Measurements from ENCODE around the gene AKAP6.
"Not testable (repeated sequence)": the region's sequence is repeated elsewhere in the genome, so short reads cannot be mapped to it uniquely, and the experiment has no call there.

The AKAP6 gene

DNA sequence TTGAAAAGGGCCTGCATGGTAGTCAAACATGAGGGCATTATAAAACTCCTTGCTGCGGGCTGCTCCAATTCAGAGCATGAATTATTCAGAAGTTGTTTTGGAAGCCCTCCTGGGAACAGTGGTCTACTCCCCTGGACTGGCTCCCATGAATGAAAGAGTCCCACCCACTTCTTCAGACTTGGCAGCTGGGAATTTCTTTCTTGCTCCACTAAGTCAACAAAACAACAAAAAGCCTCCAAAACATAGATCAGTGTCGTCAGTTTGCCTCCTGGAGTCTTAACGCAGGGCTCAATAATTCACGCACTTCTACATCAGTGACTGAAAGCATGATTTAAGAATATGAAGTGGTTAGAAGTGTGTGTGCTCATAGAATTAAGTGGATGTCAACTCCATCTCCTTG, 37.9 kb downstream of the AKAP6 start:
- H3K4me3 ChIP-seq (ENCODE audit: low read depth, low read length): no peak overlapping the region
- DNase-seq (ENCODE audit: low read depth): no peak
- TF ChIP-seq, protein P1, sequence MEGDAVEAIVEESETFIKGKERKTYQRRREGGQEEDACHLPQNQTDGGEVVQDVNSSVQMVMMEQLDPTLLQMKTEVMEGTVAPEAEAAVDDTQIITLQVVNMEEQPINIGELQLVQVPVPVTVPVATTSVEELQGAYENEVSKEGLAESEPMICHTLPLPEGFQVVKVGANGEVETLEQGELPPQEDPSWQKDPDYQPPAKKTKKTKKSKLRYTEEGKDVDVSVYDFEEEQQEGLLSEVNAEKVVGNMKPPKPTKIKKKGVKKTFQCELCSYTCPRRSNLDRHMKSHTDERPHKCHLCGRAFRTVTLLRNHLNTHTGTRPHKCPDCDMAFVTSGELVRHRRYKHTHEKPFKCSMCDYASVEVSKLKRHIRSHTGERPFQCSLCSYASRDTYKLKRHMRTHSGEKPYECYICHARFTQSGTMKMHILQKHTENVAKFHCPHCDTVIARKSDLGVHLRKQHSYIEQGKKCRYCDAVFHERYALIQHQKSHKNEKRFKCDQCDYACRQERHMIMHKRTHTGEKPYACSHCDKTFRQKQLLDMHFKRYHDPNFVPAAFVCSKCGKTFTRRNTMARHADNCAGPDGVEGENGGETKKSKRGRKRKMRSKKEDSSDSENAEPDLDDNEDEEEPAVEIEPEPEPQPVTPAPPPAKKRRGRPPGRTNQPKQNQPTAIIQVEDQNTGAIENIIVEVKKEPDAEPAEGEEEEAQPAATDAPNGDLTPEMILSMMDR (IDR thresholded peaks at IDR 0.05; ENCODE audit: insufficient read depth, low read depth, low read length, missing control alignments): no peak

DNA sequence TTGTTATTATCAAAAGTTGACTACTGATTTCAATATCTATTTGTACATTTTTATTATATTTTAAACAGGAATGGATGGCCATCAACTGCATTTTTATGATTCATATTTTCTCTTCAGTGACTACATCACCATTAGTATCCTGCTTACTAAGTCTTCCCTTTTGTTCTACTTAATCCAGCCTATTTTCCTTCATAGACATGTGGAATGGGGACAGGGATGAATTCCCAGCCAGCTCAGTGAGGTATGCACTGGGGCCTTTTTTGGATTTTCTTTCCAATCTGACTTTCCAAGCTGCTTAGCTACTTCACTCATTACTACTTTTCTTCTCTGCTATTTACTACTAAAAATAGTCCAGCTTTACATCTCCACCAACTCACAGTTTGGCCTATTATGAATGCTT, 38.4 kb downstream of the AKAP6 start:
- H3K4me3 ChIP-seq (ENCODE audit: low read depth, low read length): no peak overlapping the region
- DNase-seq (ENCODE audit: low read depth): no peak
- TF ChIP-seq, protein P1 (IDR thresholded peaks at IDR 0.05; ENCODE audit: insufficient read depth, low read depth, low read length, missing control alignments): no peak

DNA sequence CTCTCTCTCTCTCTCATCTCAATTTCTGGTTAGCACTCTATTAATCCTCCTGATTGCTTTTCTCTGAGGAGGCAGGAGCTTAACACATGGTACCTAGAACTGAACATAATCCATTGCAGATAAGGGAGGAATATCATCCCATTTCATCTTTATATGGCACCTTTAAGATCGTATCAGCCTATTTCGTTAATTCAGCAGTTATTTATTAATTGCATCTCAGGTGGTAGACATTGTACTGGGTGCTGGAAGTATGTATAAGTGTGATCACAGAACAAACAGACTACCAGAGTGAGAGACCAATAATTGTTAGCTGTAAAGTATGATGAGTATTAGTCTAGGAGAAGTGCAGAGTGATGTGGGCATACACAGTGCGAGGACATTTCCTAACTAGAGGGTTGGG, 39.0 kb downstream of the AKAP6 start:
- TF ChIP-seq, protein P1 (IDR thresholded peaks at IDR 0.05; ENCODE audit: insufficient read depth, low read depth, low read length, missing control alignments): no peak
- no peak overlapping the region for H3K4me3 ChIP-seq (ENCODE audit: low read depth, low read length)
- no peak for DNase-seq (ENCODE audit: low read depth)

DNA sequence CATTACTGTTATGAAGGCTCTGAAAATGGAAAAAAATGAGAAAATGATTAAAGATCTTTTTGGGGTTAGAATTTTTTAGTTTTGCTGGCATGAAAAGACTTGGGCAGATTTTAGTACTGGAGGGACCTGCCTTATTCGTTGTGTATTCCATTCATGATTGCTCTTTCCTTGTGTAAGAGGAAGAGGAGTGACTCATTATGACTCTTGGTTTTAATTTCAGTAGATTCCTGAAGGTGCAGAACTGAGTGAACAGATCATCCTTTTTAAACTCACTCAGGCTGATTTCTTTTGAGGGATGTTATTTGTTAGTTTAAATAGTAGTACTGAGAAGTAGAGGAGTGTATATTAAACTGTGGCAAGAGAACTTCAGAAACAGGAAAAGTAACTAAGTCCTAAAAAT, 41.6 kb downstream of the AKAP6 start:
- TF ChIP-seq, protein P1 (IDR thresholded peaks at IDR 0.05; ENCODE audit: insufficient read depth, low read depth, low read length, missing control alignments): no peak
- H3K4me3 ChIP-seq (ENCODE audit: low read depth, low read length): no peak overlapping the region
- no peak for DNase-seq (ENCODE audit: low read depth)

DNA sequence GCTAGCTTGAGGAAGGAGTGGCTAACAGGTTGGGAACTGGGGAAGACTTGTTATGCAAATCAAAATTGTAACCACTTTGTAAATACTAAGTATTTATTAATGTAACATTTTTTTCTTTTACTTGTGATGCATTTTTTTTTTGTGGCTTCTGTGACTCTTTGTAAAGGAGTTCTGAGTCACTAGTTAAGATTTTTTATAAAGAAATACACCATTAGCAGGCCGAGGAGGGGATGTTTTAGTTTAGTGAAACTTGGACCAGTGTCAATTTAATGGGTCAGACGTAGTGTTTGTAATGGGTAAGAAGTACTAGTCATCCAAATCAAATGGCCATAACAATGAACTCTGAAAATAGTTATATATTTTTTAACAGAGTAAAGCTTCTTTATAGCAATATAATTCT, 43.1 kb downstream of the AKAP6 start:
- no peak for DNase-seq (ENCODE audit: low read depth)

DNA sequence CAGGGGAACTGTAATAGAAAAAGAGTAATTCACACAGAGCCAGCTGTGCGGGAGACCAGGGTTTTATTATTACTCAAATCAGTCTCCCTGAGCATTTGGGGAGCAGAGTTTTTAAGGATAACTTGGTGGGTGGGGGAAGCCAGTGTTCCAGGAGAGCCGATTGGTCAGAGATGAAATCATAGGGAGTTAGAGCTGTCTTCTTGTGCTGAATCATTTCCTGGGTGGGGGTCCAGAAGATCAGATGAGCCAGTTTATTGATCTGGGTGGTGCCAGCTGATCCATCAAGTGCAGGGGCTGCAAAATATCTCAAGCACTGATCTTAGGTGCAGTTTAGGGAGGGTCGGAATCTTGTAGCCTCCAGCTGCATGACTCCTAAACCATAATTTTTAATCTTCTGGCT, 44.1 kb downstream of the AKAP6 start:
- not testable (repeated sequence) for DNase-seq (ENCODE audit: low read depth); H3K4me3 ChIP-seq (ENCODE audit: low read depth, low read length)

More for the DNA sequence above, 43.1 kb downstream of the AKAP6 start:
- no peak overlapping the region for H3K4me3 ChIP-seq (ENCODE audit: low read depth, low read length)
- TF ChIP-seq, protein P1 (IDR thresholded peaks at IDR 0.05; ENCODE audit: insufficient read depth, low read depth, low read length, missing control alignments): no peak

DNA sequence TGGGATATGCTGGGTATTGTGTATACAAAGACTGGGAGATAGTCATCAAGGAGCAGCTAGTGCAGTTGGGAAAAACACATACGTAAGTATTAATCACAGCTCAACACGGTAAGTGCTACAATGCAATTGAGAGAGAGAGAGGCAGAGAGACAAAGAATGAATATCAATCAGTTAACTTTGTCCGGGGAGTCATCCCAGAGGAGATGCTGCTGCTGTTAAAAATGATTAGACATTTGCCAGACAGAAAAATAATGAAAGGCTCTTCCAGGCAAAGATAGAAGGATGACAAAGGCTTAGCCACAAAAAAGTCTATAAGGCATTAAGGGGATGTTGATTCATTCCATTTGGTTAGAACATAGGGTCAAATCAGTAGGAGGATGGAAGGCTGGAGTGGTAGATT, 45.1 kb downstream of the AKAP6 start:
- no peak for DNase-seq (ENCODE audit: low read depth)
- TF ChIP-seq, protein P1 (IDR thresholded peaks at IDR 0.05; ENCODE audit: insufficient read depth, low read depth, low read length, missing control alignments): no peak
- H3K4me3 ChIP-seq (ENCODE audit: low read depth, low read length): no peak overlapping the region

All from GM12865 (cell line).